SW480 (cell line): Measurements from ENCODE around the gene REV1.
"Not testable (repeated sequence)": the region's sequence is repeated elsewhere in the genome, so short reads cannot be mapped to it uniquely, and the experiment has no call there.

ENCODE experiments used
- DNase-seq: peaks from one replicate; pipeline ENCODE4 v3.0.0-alpha.2; 2016; ENCODE audit warnings: low spot score

The REV1 gene

DNA sequence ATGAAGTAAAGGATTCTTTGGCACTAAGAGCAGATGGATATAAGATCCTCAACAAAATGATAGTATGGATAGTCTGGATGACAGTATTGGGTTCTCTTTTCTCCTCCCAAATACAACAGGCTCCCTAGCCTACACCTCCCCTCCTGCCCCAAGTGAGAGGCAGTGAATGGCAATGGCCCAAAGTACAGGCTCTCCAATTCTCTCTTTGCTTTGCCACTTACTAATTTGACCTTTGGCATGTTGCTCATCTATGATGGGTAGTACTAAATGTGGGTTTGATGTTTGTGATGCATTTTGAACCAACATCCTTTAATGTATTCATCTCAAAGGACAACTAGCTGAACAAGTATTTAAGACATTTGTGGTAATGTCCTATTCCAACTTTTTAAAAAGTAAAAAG lies 86.7 kb downstream of the REV1 start:
- DNase-seq: no peak

DNA sequence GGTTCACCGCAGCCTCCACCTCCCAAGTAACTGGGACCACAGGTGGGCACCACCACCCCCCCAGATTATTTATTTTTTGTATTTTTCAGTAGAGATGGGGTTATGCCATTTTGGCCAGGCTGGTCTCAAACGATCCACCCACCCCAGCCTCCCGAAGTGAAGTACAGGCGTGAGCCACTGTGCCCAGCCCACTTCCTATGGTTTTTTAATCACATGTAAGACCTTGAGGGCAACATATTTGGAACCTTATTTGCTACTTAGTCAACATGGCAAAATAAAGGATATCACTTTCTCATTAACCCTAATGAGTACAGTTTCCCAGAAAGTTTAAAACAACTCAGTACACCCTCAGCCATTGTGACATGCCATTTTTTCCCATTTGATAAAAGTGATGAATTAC lies 88.0 kb downstream of the REV1 start:
- no peak for DNase-seq

DNA sequence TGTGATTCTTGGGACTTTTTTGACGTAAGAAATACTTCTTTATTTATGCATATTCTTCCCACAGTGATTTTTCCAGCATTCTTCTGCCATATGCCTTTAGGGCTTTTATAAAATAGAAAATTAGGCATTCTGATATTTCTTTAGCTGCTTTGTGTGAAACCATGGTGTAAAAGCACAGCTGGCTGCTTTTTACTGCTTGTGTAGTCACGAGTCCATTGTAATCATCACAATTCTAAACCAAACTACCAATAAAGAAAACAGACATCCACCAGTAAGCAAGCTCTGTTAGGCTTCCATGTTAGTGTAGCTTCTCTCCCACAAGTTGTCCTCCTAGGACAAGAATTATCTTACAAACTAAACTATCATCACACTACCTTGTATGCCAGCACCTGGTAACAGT lies 90.0 kb downstream of the REV1 start:
- no peak for DNase-seq

DNA sequence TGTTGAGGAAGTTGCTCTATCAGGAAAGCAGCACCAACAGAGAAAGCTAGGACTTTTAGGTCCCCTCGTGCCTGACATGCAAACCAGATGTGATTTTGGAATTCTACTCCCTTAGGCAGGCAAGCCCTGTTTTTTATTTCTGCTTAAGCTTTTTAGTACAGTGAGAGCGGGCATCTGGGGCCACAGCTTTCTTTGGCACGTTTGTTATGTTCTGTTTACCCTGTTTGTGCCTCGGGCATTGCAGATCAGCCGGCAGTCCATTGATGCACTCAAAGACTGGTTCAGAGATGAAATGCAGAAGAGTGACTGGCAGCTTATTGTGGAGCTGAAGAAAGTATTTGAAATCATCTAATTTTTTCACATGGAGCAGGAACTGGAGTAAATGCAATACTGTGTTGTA lies 90.8 kb downstream of the REV1 start:
- DNase-seq: no peak

DNA sequence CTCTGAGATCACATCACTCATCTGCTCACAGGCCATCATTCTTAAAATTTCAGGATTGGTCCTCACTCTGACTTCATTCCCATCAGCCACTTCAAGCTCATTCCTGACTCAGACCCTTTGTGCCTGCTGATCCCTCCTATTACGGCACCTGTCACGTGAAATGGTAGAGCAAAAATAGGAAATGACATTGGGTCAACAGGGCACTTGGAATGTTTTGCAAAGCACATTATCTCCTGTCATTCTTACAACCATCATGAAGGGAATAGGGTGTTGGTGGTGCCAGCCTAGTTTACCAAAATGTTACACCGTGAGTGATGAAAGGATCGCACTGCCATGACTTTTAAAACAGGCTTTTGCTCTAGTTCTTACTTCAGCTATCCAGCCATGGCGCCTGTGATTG lies 91.5 kb downstream of the REV1 start:
- no peak for DNase-seq

DNA sequence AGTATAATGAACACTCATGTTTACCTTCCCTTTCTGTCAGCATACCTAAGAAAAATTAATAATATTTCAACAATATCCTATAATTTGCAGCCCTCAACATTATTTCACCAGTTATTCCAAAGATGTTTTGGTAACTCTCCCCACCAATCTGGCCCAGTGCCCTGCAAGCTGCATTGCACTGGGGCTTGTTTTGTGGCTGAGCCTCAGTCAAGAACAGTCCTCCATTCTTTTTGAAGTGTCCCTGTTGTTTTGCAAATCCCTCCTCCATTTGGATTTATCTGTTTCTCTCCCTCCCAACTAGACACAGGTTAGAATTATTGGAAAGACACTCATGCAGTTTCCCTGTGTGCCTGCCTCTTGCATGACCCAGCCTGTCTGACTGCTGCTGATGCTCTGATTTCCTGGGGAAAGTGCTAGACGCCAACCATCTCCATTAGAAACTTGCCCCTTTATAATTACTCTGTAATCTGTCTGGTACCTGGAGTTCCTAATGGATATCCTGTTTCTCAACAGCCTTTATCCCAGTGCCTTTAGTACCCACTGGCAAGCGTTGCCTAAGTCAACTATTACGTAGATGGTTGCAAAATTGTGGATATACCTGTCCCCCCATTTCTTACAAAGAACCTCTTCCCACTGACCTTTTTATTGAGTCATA lies 92.4 kb downstream of the REV1 start:
- DNase-seq: no peak

DNA sequence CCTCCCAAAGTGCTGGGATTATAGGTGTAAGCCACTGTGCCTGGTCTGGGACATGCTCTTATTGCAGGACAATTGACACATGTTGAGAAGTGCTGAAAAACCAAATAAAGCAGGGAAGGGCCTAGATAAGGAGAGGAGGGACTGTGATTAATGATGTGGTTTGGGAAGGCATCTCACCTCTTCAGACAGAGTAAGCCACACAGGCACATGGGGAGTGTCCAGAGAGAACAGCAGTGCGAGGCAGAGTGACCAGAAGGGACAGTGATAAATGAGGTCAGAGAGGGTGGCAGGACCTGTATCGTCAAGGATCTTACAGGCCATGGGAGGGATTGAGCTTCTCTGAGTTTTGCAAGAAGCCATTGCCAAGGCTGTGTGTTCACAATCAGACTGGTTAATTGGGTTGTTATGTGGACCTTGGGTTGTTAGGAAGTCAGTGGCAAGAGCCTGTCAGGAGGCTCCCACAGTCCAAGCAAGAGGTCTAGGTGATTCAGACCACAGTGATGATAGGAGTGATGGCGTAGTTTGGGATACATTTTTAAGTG lies 94.2 kb downstream of the REV1 start:
- DNase-seq: no peak

DNA sequence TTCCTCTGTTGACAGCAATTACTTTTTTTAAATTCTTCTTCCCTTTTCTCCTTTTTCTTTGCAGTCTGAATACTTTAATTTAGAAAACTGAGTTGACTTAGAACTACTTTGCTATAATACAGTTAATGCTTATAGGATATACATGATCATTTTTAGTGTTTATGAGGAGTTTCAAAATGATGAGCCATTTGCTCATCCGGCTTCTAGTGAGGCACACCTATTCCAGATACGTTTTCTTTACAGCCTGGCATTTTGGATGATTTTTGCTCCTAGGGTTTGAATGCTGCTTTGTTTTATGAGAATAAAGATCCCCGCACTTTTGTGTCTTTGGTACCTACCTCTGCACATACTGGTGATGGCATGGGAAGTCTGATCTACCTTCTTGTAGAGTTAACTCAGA lies 99.9 kb downstream of the REV1 start:
- DNase-seq: no peak

DNA sequence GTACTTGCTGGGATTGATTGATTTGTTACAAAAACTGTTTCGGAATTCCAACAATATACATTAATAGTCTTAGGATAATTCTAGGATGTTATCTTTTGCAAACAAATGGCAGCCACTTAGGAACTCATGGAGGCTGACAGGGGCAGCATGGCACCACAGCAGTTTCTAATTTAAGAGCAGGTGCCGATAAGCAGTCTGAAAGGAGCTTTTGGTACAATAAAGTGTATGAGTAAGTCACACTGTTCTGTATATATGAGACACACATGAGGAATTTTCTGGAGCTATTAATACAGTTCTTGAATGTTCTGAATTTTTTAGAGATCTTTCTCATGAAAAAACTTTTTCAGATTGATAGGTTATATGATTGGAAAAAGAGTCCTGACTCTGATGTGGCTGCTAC lies 100.4 kb downstream of the REV1 start:
- DNase-seq: no peak

DNA sequence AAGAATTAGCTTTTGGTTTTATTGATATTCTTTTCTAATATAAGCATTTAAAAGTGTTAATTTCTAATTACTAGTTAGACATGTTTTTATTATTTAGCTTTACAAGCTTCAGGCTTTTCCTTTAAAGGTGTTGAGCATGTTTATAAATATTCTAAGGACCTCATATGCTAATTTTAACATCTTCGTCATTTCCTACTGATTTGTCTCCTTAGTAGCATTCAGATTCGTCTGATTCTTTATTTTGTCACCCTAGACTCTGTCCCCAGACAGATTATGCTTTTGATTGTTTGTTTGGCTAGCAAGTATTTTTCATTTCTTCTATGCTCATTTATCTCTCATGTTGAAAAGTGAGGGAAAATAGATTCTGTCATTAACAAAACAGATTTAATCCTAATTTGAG lies 100.9 kb downstream of the REV1 start:
- DNase-seq: no peak

DNA sequence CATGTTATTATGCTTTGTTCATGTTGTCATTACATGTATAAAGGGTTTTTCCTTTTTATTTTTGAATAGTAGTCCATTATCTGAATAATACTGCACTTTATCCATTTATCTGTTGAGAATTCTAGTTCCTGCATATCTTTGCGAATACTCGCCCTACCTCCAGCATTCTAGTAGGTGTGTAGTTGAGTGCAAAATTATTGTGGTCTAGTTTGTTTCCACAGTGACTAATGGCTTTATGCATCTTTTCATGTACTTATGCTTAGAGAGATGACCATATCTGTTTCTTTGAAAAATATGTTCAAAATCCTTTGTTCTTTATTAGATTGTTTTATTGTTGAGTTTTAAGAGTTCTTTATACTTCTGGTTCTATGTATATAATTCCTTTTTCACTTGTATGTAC lies 103.8 kb downstream of the REV1 start:
- DNase-seq: no peak

DNA sequence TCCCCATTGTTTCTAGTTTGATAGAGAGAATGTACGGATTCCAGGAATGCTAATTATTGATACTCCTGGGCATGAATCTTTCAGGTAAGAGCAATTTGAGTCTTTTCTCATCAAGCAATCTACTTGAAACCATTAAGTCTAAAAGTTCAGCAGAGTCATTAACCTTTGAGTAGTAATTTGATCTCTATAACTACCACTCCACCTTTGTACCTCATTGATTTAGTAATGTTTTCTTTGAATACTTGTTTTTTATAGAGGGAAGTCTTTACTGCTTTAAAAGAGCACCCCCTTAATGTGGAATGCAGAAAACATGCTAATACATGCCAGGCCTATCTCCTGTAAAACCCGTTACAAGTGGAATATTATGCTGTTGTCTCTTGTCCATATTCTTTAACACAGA lies 107.7 kb downstream of the REV1 start:
- DNase-seq: no peak

DNA sequence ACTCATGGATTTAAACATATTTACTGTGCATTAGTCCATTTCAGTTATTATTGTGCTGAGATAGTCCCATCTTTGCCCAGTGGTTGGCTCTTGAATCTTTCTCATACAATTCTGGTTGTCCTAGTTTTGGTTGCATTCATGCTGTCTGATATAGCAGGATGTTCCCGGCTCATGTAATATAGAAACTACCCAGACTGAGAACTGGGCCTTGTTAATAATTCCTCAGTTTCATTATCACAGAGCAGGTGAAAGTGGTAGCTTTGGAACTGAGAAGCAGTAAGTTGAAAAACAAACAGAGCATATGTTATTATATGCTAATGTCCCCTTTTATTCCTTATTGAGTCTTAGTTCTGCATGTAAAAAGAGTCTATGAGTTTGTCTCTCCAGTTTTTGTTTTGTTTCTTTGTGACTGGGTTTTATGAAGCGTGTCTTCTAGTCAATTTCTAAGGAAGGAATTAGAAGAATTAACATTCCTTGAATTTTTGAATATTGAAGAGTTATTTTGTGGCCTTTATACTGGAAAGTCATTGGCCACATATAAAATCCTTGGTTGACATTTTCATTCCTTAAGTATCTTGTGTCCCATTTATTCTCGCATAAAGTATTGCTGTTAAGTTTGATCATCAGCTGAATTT lies 109.3 kb downstream of the REV1 start:
- DNase-seq: no peak

DNA sequence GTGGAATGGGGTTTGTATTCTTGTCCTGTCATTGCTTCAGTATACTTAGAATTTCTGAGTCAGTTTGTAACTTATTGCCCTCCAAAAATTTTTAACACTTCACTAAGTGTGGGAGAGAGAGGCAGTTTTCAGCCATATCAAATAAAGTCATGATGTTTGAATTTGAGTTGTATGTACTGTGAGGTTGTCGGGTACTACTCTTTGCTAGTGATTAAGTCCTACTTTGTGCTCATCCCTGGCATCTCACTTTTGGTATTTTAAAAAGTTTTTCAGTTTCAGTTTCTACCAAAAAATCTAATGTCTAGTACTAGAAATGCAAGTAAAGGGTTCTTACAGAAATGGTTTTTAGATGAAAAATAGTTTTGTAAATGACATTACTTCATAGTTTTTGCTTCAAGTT lies 111.9 kb downstream of the REV1 start:
- no peak for DNase-seq

DNA sequence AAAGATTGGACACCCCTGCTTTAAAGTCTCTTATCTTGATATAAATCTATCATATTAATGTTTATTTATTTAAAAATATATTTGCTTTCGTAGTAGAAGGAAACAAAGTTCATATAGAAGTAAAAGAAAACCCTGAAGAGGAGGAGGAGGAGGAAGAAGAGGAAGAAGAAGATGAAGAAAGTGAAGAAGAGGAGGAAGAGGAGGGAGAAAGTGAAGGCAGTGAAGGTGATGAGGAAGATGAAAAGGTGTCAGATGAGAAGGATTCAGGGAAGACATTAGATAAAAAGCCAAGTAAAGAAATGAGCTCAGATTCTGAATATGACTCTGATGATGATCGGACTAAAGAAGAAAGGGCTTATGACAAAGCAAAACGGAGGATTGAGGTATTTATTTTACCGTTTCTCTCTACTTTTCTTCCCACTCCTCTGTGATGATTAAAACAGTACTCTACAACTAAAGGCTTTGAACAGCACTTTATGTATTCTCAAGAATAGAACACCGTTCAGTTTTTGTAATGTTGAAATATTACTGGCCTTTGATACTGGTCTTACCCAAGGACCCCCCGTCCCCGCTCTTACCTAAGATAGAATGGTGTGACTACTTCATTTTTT lies 113.5 kb downstream of the REV1 start:
- no peak for DNase-seq

DNA sequence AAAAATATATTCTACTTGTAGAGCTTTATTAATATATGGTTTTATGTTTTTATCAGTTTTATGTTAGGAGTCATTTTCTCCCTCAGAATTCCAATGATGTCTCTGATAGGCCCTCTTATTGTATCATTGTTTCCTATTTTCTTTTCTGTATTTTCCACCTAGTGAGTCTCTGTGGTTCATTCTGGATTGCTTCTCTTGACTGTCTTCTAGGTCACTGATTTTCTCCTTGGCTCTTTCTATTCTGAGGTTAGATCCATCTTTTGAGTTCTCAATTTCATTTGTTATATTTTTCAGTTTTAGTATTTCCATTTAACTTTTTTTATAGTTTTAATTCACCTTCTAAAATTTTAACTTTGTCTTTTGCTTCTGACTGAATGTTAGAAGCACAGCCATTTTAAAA lies 115.1 kb downstream of the REV1 start:
- DNase-seq: no peak

DNA sequence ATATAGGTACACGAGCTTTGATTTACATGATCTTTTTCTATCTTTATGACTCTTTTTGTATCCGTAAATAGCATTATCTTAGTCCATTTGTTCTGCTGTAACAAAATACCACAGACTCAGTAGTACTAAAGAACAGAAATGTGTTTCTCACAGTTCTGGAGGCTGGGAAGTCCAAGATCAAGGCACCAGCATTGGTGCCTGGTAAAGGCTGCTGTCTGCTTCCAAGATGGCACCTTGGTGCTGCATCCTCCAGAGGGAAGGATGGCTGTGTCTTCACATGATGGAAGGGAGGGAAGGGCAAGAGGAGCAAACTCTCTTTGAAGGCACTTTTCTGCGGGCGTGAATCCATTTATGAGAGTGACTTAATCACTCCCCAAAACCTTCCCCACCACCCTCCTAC lies 116.7 kb downstream of the REV1 start:
- DNase-seq: no peak

DNA sequence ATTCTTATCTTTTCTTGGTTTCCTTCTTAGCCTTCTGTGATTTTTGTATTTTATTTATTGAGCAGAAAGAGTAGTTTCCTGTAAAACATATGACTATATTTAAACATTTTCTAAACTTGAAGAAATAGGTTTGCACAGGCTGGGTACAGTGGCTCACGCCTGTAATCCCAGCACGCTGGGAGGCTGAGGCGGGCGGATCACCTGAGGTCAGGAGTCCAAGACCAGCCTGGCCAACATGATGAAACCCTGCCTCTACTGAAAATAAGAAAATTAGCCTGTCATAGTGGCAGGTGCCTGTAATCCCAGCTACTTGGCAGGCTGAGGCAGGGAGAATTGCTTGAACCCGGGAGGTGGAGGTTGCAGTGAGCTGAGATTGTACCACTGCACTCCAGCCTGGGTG lies 121.0 kb downstream of the REV1 start:
- DNase-seq: not testable (repeated sequence)

DNA sequence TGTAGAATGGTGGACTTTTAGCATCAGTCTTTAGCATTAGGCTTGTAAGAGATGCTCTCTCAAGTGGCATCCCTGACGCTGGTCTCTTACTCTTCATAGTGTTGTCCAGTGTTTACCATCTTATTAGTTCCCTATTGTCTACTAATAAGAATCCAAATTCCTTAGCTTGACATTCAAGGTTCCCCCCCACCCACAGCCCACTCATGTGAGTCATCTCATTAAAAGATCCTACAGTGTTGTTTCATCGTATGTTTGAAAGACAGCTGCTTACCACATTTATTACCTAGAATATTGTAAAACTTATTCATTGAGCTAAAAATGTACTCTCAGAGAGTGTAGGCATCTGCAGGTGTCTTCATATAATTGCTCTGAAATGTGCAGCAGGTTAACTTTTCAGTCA lies 124.2 kb downstream of the REV1 start:
- no peak for DNase-seq

DNA sequence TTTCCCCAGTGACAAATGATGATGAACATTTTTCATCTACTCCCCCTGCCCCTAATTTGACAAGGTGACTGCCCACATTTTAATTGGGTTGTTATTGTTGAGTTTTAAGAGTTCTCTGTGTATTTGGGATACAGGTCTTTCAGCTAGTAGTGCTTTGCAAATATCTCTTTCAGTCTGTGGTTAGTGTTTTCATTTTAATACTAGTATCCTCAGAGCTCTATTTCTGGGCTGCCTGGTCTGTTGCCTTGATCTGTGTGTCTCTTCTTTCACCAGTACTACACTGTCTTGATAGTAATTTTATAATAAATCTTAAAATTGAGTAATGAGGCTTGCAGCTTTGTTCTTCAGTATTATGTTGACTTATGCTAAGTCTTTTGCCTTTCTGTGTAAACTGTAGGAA lies 133.0 kb downstream of the REV1 start:
- DNase-seq: no peak

DNA sequence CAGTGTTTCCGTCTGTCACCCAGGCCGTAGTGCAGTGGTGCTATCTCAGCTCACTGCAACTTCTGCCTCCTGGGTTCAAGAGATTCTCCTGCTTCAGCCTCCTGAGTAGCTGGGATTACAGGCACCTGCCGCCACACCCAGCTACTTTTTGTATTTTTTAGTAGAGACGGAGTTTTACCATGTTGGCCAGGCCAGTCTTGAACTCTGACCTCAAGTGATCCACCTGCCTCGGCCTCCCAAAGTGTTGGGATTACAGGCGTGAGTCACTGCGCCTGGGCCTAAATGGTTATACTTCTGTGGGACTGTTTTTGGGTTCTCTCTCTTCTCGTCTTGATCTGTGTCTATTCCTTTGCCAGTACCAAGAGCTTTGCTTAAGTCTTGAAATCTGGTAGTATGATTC lies 135.0 kb downstream of the REV1 start:
- not testable (repeated sequence) for DNase-seq

DNA sequence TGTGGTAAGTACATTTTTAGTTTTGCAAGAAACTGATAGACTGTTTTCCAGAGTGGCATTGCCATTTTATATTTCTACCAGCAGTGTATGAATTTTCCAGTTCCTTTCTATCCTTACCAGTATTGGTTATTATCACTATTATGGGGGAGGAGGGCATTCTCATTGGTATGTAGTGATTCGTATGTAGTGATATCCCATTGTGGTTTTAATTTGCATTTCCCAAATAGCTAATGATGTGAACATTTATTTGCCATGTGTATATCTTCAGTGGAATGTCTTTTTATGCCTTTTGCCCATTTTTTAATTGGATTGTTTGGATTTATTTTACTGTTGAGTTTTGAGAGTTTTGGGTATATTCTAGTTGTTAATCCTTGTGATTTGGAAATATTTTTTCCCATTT lies 135.7 kb downstream of the REV1 start:
- no peak for DNase-seq
